ENCODE results near the gene HYLS1. TPM values are rescaled to one million over a fixed set of nuclear protein-coding genes. Genes with fewer than 3 reads are reported as not detected.

HYLS1 gene
- total RNA-seq, 1 donor from 2014 or later: 5.1 TPM

GRCh38 chr11:125946712-125947418 lies 59.4 kb downstream of the HYLS1 start:
- no peak overlapping the region for H3K4me3 Mint-ChIP-seq (ENCODE audit: unreplicated experiment)
- TF ChIP-seq CTCF (IDR thresholded peaks at IDR 0.05): no peak
- no peak overlapping the region for H3K27ac Mint-ChIP-seq (ENCODE audit: unreplicated experiment)
- peak; percentile 64 for DNase-seq (ENCODE audit: extremely low spot score, unreplicated experiment)
- peaks cover 4% of the 10 kb centered on the region for H3K4me1 Mint-ChIP-seq (ENCODE audit: unreplicated experiment)
- no peaks in the 10 kb centered on the region for H3K9me3 Mint-ChIP-seq (ENCODE audit: unreplicated experiment)
- peaks cover 20% of the 10 kb centered on the region for H3K27me3 Mint-ChIP-seq (ENCODE audit: unreplicated experiment)
- H3K36me3 Mint-ChIP-seq (ENCODE audit: unreplicated experiment): no peaks in the 10 kb centered on the region

- Mint-ChIP-seq H3K4me1 (ENCODE audit: unreplicated experiment) (no peaks in the 10 kb centered on the region), H3K4me3 (ENCODE audit: unreplicated experiment) (no peak overlapping the region), H3K27me3 (ENCODE audit: unreplicated experiment) (peaks cover 13% of the 10 kb centered on the region), H3K27ac (ENCODE audit: unreplicated experiment) (no peak overlapping the region), H3K9me3 (ENCODE audit: unreplicated experiment) (no peaks in the 10 kb centered on the region), H3K36me3 (ENCODE audit: unreplicated experiment) (no peaks in the 10 kb centered on the region)
- DNase-seq (ENCODE audit: extremely low spot score, unreplicated experiment): peak; percentile 80
- TF ChIP-seq CTCF (IDR thresholded peaks at IDR 0.05): no peak
Measured at GRCh38 chr11:125947419-125948277, 60.2 kb downstream of the HYLS1 start.

- peak; percentile 78 for DNase-seq (ENCODE audit: extremely low spot score, unreplicated experiment)
- H3K36me3 Mint-ChIP-seq (ENCODE audit: unreplicated experiment): no peaks in the 10 kb centered on the region
Measured at GRCh38 chr11:125948278-125949051, 61.0 kb downstream of the HYLS1 start.

GRCh38 chr11:125949271-125950177 lies 62.1 kb downstream of the HYLS1 start:
- H3K9me3 Mint-ChIP-seq (ENCODE audit: unreplicated experiment): no peaks in the 10 kb centered on the region
- TF ChIP-seq CTCF (IDR thresholded peaks at IDR 0.05): no peak
- H3K4me3 Mint-ChIP-seq (ENCODE audit: unreplicated experiment): no peak overlapping the region
- no peak overlapping the region for H3K27ac Mint-ChIP-seq (ENCODE audit: unreplicated experiment)
- peak; percentile 59 for DNase-seq (ENCODE audit: extremely low spot score, unreplicated experiment)
- peaks cover 5% of the 10 kb centered on the region for H3K27me3 Mint-ChIP-seq (ENCODE audit: unreplicated experiment)
- no peaks in the 10 kb centered on the region for H3K36me3 Mint-ChIP-seq (ENCODE audit: unreplicated experiment)
- H3K4me1 Mint-ChIP-seq (ENCODE audit: unreplicated experiment): no peaks in the 10 kb centered on the region

More at GRCh38 chr11:125948278-125949051, 61.0 kb downstream of the HYLS1 start:
- no peak overlapping the region for H3K27ac Mint-ChIP-seq (ENCODE audit: unreplicated experiment)
- no peaks in the 10 kb centered on the region for H3K9me3 Mint-ChIP-seq (ENCODE audit: unreplicated experiment)
- TF ChIP-seq CTCF (IDR thresholded peaks at IDR 0.05): no peak
- H3K4me1 Mint-ChIP-seq (ENCODE audit: unreplicated experiment): no peaks in the 10 kb centered on the region
- no peak overlapping the region for H3K4me3 Mint-ChIP-seq (ENCODE audit: unreplicated experiment)
- peaks cover 11% of the 10 kb centered on the region for H3K27me3 Mint-ChIP-seq (ENCODE audit: unreplicated experiment)
